Muscle of leg (tissue), 11 donors: ENCODE data around the gene PLXNA4. TPM values are rescaled to one million over a fixed set of nuclear protein-coding genes. Genes with fewer than 3 reads are reported as not detected.

ENCODE experiments used
- DNase-seq: peaks from one replicate; pipeline ENCODE4 v3.0.0; 2013
- H3K27ac ChIP-seq: one replicate; pipeline ENCODE4 v1.5.1; 2013; ENCODE audit warnings: mild to moderate bottlenecking, low read length, control low read depth
- H3K27me3 ChIP-seq: one replicate; pipeline ENCODE4 v1.6.1; 2013; ENCODE audit warnings: low read length; ENCODE audit not compliant: control insufficient read depth, insufficient read depth
- H3K36me3 ChIP-seq: one replicate; pipeline ENCODE4 v1.6.1; 2013; ENCODE audit warnings: low read length; ENCODE audit not compliant: control insufficient read depth, insufficient read depth
- H3K4me1 ChIP-seq: one replicate; pipeline ENCODE4 v1.6.1; 2013; ENCODE audit warnings: low read length; ENCODE audit not compliant: control insufficient read depth, insufficient read depth
- H3K4me3 ChIP-seq: one replicate; pipeline ENCODE4 v1.5.1; 2013; ENCODE audit warnings: low read length, control low read depth
- H3K9me3 ChIP-seq: replicated peaks from 2 replicates; pipeline ENCODE4 v1.6.1; 2013; ENCODE audit warnings: low read depth, low read length; ENCODE audit not compliant: control insufficient read depth
- WGBS: methylation state at CpG from one replicate; pipeline ENCODE4 v1.1.5; 2013; ENCODE audit warnings: missing lambda C conversion rate; ENCODE audit not compliant: insufficient coverage; 5-methylcytosine and 5-hydroxymethylcytosine counted together
- polyA plus RNA-seq, 8 donors: library from polyadenylated mRNA; unstranded; fragments of 120-200 nt; gene quantifications; one replicate each; pipeline versions ENCODE4 v1.2.1 to v1.2.3, GENCODE V29; 2013; ENCODE audit warnings: inconsistent platforms in 1 of 8, low replicate concordance in 1 of 8; ENCODE audit not compliant: insufficient read length in 8 of 8, insufficient read depth in 1 of 8
- total RNA-seq: library from RNA; stranded (reverse); fragments of 120-200 nt; gene quantifications from one replicate; pipeline ENCODE4 v1.2.4, GENCODE V29; 2013

PLXNA4 gene
- total and polyA plus RNA-seq, 9 donors: 1.3 to 3.3 (median 2.1) TPM

DNA sequence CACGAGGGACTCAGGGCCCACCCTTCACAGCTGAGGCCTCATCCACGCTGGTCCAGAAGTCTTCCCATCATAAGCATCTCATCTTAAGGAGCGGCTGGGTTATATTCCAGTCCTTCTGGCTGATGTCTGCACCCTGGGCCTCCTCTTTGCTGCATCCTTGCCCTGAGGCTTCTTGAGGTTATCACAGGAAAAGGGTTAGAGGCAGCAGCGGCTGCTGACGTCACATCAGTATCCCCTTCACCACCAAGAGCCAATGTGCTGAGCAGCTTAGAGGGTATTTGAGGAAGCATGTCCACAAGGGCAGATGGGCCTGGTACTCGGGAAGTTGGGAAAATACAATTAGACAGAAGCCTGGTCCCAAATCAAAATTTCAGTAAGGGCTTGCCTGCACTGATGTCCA, 125.1 kb downstream of the PLXNA4 start:
- 93% methylated on average over 4 of the region's 6 CpGs for WGBS
- no peaks in the 10 kb centered on the region for H3K36me3 ChIP-seq
- H3K9me3 ChIP-seq: no peaks in the 10 kb centered on the region
- peaks cover 2% of the 10 kb centered on the region for H3K27me3 ChIP-seq
- no peak for DNase-seq
- H3K4me3 ChIP-seq: no peak overlapping the region
- peaks cover 5% of the 10 kb centered on the region for H3K4me1 ChIP-seq
- no peak overlapping the region for H3K27ac ChIP-seq

GRCh38 chr7:132450696-132451095, 125.6 kb downstream of the PLXNA4 start:
- no peak for DNase-seq
- no peak overlapping the region for H3K4me3 ChIP-seq
- 100% methylated on average over 1 of the region's 1 CpG for WGBS
- H3K9me3 ChIP-seq: no peaks in the 10 kb centered on the region
- peaks cover 5% of the 10 kb centered on the region for H3K4me1 ChIP-seq
- H3K36me3 ChIP-seq: no peaks in the 10 kb centered on the region
- no peak overlapping the region for H3K27ac ChIP-seq
- peaks cover 2% of the 10 kb centered on the region for H3K27me3 ChIP-seq

- no CpG with 5 or more reads among the region's 4 CpGs for WGBS
- Histone ChIP-seq H3K9me3 (no peaks in the 10 kb centered on the region), H3K36me3 (no peaks in the 10 kb centered on the region), H3K27ac (no peak overlapping the region), H3K27me3 (peaks cover 2% of the 10 kb centered on the region), H3K4me1 (peaks cover 3% of the 10 kb centered on the region), H3K4me3 (no peak overlapping the region)
- no peak for DNase-seq
Measured at GRCh38 chr7:132450188-132450587, 126.1 kb downstream of the PLXNA4 start.

DNA sequence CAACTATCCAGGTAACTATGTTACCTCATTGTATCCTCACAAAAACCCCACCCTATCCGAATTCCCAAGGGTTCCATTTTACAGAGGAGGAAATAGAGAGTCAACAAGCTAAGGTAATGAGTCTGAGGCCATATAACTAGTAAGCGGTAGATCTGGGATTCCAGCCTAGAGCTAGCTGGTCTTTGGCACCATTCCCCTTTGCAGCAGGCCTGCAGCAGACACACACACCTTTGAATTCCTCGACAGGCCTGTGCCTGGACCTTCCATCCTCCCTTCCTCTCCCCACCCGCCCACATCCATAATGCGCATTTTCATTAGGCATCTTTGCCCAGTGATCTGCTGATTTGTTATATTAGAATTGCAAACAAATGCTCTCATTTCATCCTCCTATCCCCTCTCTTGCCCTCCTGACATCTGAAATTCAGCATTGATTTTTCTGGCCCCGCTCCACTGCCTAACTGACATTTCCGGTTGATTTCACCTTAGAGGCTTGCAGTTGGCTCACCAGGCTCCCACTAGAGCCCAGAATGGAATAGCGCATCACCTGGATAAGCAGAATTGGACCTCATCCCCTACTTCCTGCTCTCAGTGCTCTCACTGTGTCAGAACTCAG, 129.5 kb downstream of the PLXNA4 start:
- Histone ChIP-seq H3K4me3 (no peak overlapping the region), H3K27ac (no peak overlapping the region), H3K27me3 (peaks cover under 1% of the 10 kb centered on the region), H3K36me3 (no peaks in the 10 kb centered on the region), H3K9me3 (no peaks in the 10 kb centered on the region), H3K4me1 (no peaks in the 10 kb centered on the region)
- WGBS: 52% methylated on average over 3 of the region's 8 CpGs
- no peak for DNase-seq

DNA sequence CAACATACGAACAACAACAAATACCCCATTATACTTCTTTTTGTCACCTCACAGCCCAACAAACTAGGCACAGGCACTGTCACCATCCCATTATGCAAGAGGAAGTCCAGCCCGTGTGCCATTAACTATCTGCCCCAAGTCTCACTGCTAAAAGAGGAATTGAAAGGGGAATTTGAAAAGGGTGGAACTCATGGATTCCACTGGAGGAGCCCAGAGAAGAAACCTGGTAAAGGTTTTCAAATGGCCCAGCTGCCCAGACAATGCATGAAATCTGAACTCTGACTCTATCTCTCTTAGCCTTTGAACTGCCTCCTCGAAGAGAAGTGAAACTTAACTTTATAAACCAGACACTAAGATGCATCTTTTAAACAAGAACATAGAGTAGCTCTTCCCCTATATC, 130.0 kb downstream of the PLXNA4 start:
- 0% methylated on average over 1 of the region's 3 CpGs for WGBS
- H3K27me3 ChIP-seq: peaks cover 2% of the 10 kb centered on the region
- H3K9me3 ChIP-seq: no peaks in the 10 kb centered on the region
- no peak overlapping the region for H3K4me3 ChIP-seq
- H3K27ac ChIP-seq: no peak overlapping the region
- no peaks in the 10 kb centered on the region for H3K4me1 ChIP-seq
- no peaks in the 10 kb centered on the region for H3K36me3 ChIP-seq
- peak; percentile 29 for DNase-seq

GRCh38 chr7:132443761-132444520, 132.3 kb downstream of the PLXNA4 start:
- no peaks in the 10 kb centered on the region for H3K9me3 ChIP-seq
- 100% methylated on average over 1 of the region's 5 CpGs for WGBS

GRCh38 chr7:132441935-132442334, 134.3 kb downstream of the PLXNA4 start:
- Histone ChIP-seq H3K4me3 (no peak overlapping the region), H3K36me3 (no peaks in the 10 kb centered on the region), H3K27me3 (peaks cover 2% of the 10 kb centered on the region), H3K4me1 (no peaks in the 10 kb centered on the region), H3K9me3 (no peaks in the 10 kb centered on the region), H3K27ac (no peak overlapping the region)
- no peak for DNase-seq
- WGBS: 77% methylated on average over 3 of the region's 4 CpGs

More at GRCh38 chr7:132443761-132444520, 132.3 kb downstream of the PLXNA4 start:
- peaks cover 2% of the 10 kb centered on the region for H3K27me3 ChIP-seq
- no peak overlapping the region for H3K4me3 ChIP-seq
- no peak for DNase-seq
- H3K27ac ChIP-seq: no peak overlapping the region
- no peaks in the 10 kb centered on the region for H3K4me1 ChIP-seq
- H3K36me3 ChIP-seq: no peaks in the 10 kb centered on the region

DNA sequence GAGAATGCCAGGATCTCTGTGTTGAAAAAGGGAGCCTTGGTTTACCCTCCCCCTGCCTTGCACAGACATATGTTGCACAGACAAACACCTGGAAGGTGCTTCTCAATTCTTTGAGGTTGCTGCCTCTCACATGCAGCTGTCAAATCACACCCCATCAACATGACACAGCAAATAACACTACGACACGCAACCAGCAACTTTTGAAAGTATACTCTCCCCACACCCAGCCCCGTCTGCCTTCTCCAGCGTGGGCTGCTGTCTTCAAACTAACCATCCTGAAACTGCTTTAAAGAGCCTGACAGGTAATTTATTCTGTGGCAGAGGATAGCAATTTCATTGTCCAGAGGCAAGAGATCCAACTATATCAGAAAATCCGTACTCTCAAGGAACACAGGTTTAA, 136.1 kb downstream of the PLXNA4 start:
- H3K9me3 ChIP-seq: no peaks in the 10 kb centered on the region
- peaks cover 3% of the 10 kb centered on the region for H3K4me1 ChIP-seq
- peaks cover 2% of the 10 kb centered on the region for H3K27me3 ChIP-seq

DNA sequence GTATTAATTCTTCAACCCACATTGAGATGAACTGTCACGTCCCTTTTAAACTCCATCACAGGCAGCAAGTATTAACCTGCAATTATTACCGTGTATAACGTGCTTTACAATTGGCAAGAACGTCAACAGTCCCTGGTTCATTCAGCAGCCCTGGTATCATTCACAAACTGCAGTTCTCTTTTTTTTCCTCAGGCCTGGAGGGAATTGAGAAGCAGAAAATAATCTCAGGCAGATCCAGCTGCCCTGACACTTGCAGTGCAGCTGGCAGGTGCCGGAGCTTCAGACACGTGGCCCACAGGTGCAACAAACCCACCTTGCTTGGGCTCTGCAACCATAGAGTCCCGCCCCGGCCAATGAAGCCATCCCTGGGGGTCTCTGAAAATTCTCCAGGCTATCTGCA, 137.3 kb downstream of the PLXNA4 start:
- no peaks in the 10 kb centered on the region for H3K9me3 ChIP-seq
- 64% methylated on average over 7 of the region's 8 CpGs for WGBS
- peaks cover 10% of the 10 kb centered on the region for H3K27me3 ChIP-seq
- no peak overlapping the region for H3K27ac ChIP-seq
- no peak for DNase-seq
- no peaks in the 10 kb centered on the region for H3K36me3 ChIP-seq
- peaks cover 3% of the 10 kb centered on the region for H3K4me1 ChIP-seq
- no peak overlapping the region for H3K4me3 ChIP-seq

More for the DNA sequence above, 136.1 kb downstream of the PLXNA4 start:
- no peak overlapping the region for H3K4me3 ChIP-seq
- 60% methylated on average over 2 of the region's 5 CpGs for WGBS
- no peaks in the 10 kb centered on the region for H3K36me3 ChIP-seq
- DNase-seq: no peak
- H3K27ac ChIP-seq: no peak overlapping the region

DNA sequence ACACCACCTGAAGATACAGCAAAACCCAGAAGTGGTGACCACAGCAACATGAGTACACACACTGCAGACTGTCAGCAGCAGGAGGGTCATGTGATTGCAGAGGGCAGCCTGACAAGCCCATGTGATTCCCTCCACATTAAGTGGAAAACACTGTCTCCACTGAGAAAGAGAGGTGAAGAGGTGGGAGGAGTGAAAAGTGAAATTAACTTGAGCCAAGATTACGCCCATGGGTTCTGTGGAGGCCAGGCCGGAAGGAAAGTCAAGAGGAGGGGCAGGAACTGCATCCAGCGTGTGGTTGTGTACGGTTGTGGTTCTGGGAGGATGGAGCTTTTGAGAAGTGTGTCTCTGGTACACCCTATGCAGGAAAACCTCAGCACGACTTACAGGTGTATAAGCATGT, 138.5 kb downstream of the PLXNA4 start:
- H3K27ac ChIP-seq: no peak overlapping the region
- H3K9me3 ChIP-seq: no peaks in the 10 kb centered on the region
- no peak overlapping the region for H3K4me3 ChIP-seq
- H3K4me1 ChIP-seq: peaks cover 3% of the 10 kb centered on the region
- no peaks in the 10 kb centered on the region for H3K36me3 ChIP-seq
- 75% methylated on average over 4 of the region's 5 CpGs for WGBS
- H3K27me3 ChIP-seq: peaks cover 12% of the 10 kb centered on the region
- no peak for DNase-seq
